ENCODE results near the gene EFNA3.
A peak's percentile ranks its signal among the peaks of the same experiment; 100 is the strongest.

EFNA3 gene

GRCh38 chr1:155078469-155079209, at the start of gene EFNA3:
Gene EFNA3 (plus strand): TSS chr1:155078837. CDS start chr1:155078942, 105 bp downstream.
- peak; percentile 68 for DNase-seq

GRCh38 chr1:155029513-155030242, 49.0 kb upstream of the EFNA3 start:
- DNase-seq, result no peak

- no peak for DNase-seq
Observed at GRCh38 chr1:155030243-155030795, 48.3 kb upstream of the EFNA3 start.

- no peak for DNase-seq
Observed at GRCh38 chr1:155030899-155031298, 47.7 kb upstream of the EFNA3 start.

GRCh38 chr1:155032886-155033285, 45.8 kb upstream of the EFNA3 start:
- DNase-seq, result no peak

- no peak for DNase-seq
Observed at GRCh38 chr1:155033524-155033923, 45.1 kb upstream of the EFNA3 start, which contains the start of the genes DCST1 and DCST2. Gene DCST1 (plus strand): TSS chr1:155033824. CDS start chr1:155034037, 213 bp downstream. Gene DCST2 (minus strand): TSS chr1:155033781. CDS start chr1:155033701, 80 bp downstream.

DNA sequence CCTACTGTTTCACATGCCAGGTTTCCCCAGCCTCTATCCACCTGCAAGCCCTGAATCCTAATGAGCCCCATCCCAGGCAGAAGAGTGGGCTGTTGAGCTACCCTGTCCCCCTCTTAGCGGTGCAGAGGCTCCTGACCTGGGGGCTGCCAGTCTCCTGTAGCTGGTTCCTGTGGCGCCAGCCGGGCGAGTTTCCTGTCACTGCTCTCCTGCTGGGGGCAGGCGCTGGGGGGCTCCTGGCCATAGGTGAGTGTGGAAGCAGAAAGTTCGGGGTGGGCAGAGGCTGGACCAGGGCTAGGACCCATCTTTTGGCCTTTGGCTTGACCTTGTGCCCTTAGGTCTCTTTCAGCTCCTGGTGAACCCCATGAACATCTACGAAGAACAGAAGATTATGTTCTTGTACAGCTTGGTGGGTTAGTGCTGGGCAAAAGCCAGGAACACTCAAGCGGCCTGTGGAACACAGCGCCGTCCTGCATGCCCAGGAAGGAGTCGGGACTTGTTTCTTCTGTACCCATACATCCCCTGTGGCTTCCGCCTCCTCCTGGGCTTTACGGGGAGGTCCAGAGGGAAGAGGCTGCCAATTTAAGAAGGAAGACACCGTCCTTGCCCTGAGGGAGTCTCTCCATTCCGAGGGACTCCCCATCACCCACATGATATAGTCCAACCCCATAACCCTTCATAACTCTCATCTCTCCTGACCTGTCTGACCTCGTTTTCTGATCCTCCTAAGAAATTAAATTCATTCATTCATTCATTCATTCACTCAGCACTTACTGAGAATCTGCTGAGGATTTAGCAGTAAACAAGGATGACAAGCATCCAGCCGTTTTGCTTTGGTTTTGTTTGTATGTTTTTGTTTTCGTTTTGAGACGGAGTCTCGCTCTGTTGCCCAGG, 44.1 kb upstream of the EFNA3 start:
- DNase-seq, result no peak

- no peak for DNase-seq
Observed at GRCh38 chr1:155035936-155036335, 42.7 kb upstream of the EFNA3 start.

- no peak for DNase-seq
Observed at GRCh38 chr1:155037043-155037442, 41.6 kb upstream of the EFNA3 start.

- DNase-seq, result no peak
Observed at GRCh38 chr1:155037851-155038441, 40.7 kb upstream of the EFNA3 start.

DNA sequence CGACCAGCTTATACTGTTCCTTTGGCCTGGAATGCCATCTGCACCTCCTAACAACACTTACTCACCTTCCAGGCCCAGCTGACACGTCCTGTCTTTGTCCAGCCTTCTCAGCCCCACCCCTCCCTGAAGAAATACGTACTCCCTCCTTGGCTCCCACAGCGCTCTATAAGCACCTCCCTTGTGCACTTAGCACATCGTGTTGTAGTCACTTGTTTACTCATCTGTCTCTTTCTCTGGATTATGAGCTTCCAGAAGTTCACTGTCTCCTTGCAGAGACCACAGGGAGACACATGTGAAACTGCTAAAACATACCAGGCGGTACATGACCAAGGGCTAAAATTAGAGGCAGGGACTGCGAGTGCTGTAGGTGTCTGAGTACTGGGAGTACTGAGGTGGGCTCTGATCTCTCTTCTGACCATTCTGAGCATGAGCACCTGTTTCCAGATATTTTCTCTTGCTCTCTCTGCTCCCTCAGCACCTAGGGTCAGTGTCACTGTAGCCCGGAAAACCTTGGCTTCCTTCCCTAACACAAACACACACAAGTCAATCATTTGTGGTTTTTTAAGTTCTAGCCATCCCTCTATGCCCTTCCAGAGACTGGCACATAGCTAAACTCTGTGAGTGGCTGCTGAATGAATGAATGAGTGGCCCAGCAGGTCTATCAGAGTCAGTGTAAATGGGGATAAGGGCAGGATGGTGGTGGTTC, 39.9 kb upstream of the EFNA3 start:
- no peak for DNase-seq

GRCh38 chr1:155039308-155039669, 39.3 kb upstream of the EFNA3 start:
- no peak for DNase-seq

GRCh38 chr1:155040358-155041093, 38.1 kb upstream of the EFNA3 start:
- no peak for DNase-seq

DNA sequence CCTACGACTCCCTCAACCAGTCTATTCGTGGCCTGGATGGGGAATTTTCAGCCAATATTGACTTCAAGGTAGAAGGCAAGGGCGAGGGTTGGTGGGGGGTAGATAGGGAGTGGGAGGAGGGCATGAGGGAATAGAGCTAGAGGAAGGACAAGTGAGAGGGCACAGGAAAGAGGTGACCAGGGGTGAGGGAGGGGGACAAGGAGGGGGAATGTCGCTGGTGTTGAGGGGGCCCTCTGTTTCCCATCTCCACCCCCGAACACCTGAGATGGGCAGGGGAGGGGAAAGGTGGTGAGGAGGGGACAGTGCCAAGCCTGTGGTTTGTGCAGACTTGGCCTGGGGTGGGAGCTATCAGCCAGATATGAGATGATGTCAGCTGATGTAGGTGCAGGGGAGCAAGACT, 35.8 kb upstream of the EFNA3 start:
- DNase-seq, result no peak

DNA sequence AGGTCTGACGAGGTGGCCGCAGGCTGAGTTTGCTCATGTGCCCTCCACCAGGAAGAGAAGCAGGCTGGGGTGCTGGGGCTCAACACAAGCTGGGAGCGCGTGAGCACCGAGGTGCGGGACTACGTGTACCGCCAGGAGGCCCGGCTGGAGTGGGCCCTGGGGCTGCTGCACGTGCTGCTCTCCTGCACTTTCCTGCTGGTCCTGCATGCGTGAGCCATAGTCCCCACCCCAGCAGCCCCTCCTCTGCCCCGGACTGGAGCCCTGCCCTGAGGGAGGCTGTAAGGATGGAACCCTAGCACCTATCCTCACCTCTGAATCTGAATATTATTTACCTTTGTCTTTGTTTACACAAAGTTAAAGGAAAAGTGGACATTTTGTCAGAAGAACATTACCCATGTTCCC, 35.3 kb upstream of the EFNA3 start:
- no peak for DNase-seq

GRCh38 chr1:155043793-155044192, 34.8 kb upstream of the EFNA3 start:
- DNase-seq, result no peak

- no peak for DNase-seq
Observed at GRCh38 chr1:155044365-155044764, 34.3 kb upstream of the EFNA3 start.

GRCh38 chr1:155044812-155045657, 33.6 kb upstream of the EFNA3 start:
- DNase-seq, result peak; percentile 64

GRCh38 chr1:155048449-155049334, 29.9 kb upstream of the EFNA3 start:
- DNase-seq, result no peak

All from activated naive CD4-positive, alpha-beta T cell treated with Interleukin-2 at 50 U/mL for 16 hours (primary cell).